ENCODE results near the gene C2CD3.

C2CD3 gene

GRCh38 chr11:73980001-73980961 lies 190.5 kb downstream of the C2CD3 start:
- FAIRE-seq, result no peak

- FAIRE-seq, result no peak
Measured at GRCh38 chr11:73978576-73979086, 192.2 kb downstream of the C2CD3 start.

GRCh38 chr11:73977856-73978519 lies 192.8 kb downstream of the C2CD3 start:
- no peak for FAIRE-seq

- no peak for FAIRE-seq
Measured at GRCh38 chr11:73976451-73977151, 194.2 kb downstream of the C2CD3 start.

GRCh38 chr11:73975479-73975757 lies 195.4 kb downstream of the C2CD3 start:
- FAIRE-seq, result no peak

GRCh38 chr11:73974604-73975478 lies 196.0 kb downstream of the C2CD3 start:
- no peak for FAIRE-seq

- no peak for FAIRE-seq
Measured at GRCh38 chr11:73972620-73973449, 198.0 kb downstream of the C2CD3 start.

- no peak for FAIRE-seq
Measured at GRCh38 chr11:73972187-73972586, 198.6 kb downstream of the C2CD3 start.

- no peak for FAIRE-seq
Measured at GRCh38 chr11:73971175-73971719, 199.6 kb downstream of the C2CD3 start.

- FAIRE-seq, result no peak
Measured at GRCh38 chr11:73969991-73970800, 200.6 kb downstream of the C2CD3 start.

- no peak for FAIRE-seq
Measured at GRCh38 chr11:73969091-73969490, 201.7 kb downstream of the C2CD3 start.

GRCh38 chr11:73968356-73968966 lies 202.3 kb downstream of the C2CD3 start:
- no peak for FAIRE-seq

- no peak for FAIRE-seq
Measured at GRCh38 chr11:73965764-73966121, 205.1 kb downstream of the C2CD3 start.

GRCh38 chr11:73965076-73965763 lies 205.6 kb downstream of the C2CD3 start:
- no peak for FAIRE-seq

GRCh38 chr11:73963861-73964260 lies 206.9 kb downstream of the C2CD3 start:
- no peak for FAIRE-seq
